Activated T-cell treated with anti-CD3 and anti-CD28 coated beads, Interleukin-2, amount 50 U/mL, for 4 hours (primary cell): ENCODE data around the gene HPX. TPM values are rescaled to one million over a fixed set of nuclear protein-coding genes. Genes with fewer than 3 reads are reported as not detected.
A peak's percentile ranks its signal among the peaks of the same experiment; 100 is the strongest.

Experiments used
- ATAC-seq, 2 donors: fragments of 200-7000 bp; cut with Tn5 transposase; one replicate each; pipeline ENCODE4 v1.10.0; 2021
- DNase-seq: peaks from one replicate; pipeline ENCODE4 v3.0.0-alpha.2; 2020
- H3K27me3 Mint-ChIP-seq: one replicate; pipeline ENCODE4 v1.8.0; 2021; ENCODE audit warnings: low read depth, mixed read lengths
- H3K36me3 Mint-ChIP-seq: one replicate; pipeline ENCODE4 v1.8.0; 2022; ENCODE audit warnings: mixed read lengths; ENCODE audit not compliant: insufficient read depth
- H3K4me1 Mint-ChIP-seq: one replicate; pipeline ENCODE4 v1.8.0; 2021; ENCODE audit warnings: low read depth, mixed read lengths
- H3K4me3 Mint-ChIP-seq: one replicate; pipeline ENCODE4 v1.8.0; 2021; ENCODE audit warnings: mild to moderate bottlenecking, moderate library complexity, mixed read lengths
- H3K9me3 Mint-ChIP-seq: one replicate; pipeline ENCODE4 v1.8.0; 2021; ENCODE audit warnings: mixed read lengths
- total RNA-seq, 3 donors: library from RNA; stranded (reverse); gene quantifications; one replicate each; pipeline ENCODE4 v1.2.1, GENCODE V29; 2021

The HPX gene
- total RNA-seq, 3 donors from 2014 or later = 0.71 to 2.0 (median 0.96) TPM

GRCh38 chr11:6474806-6475500, 34.2 kb upstream of the HPX start:
- ATAC-seq (no peak), DNase-seq (no peak)
- H3K27me3 Mint-ChIP-seq = no peaks in the 10 kb centered on the region
- no peaks in the 10 kb centered on the region for H3K9me3 Mint-ChIP-seq
- peaks cover 11% of the 10 kb centered on the region for H3K36me3 Mint-ChIP-seq
- peak overlapping the region; percentile 76 for H3K4me3 Mint-ChIP-seq
- peaks cover 30% of the 10 kb centered on the region for H3K4me1 Mint-ChIP-seq

- peaks cover 25% of the 10 kb centered on the region for H3K4me1 Mint-ChIP-seq
- no peaks in the 10 kb centered on the region for H3K9me3 Mint-ChIP-seq
- H3K27me3 Mint-ChIP-seq = no peaks in the 10 kb centered on the region
- H3K36me3 Mint-ChIP-seq = peaks cover 11% of the 10 kb centered on the region
- peak overlapping the region; percentile 76 for H3K4me3 Mint-ChIP-seq
- ATAC-seq (peak in 1 of 2 donors; percentile 2), DNase-seq (no peak)
Measured at GRCh38 chr11:6474413-6474792, 33.6 kb upstream of the HPX start.

GRCh38 chr11:6473451-6474412, 32.9 kb upstream of the HPX start, which contains the start of gene TRIM3:
TRIM3 (minus strand) TSS chr11:6473941; CDS start chr11:6465695, 8,246 bp downstream.
- peak; percentile 71 for DNase-seq
- H3K9me3 Mint-ChIP-seq = no peaks in the 10 kb centered on the region
- peaks cover 11% of the 10 kb centered on the region for H3K36me3 Mint-ChIP-seq
- H3K4me3 Mint-ChIP-seq = peak within 1 kb of the TSS; percentile 83
- H3K27me3 Mint-ChIP-seq = no peaks in the 10 kb centered on the region
- peaks cover 22% of the 10 kb centered on the region for H3K4me1 Mint-ChIP-seq
- peak; percentile 66 to 69 for ATAC-seq

GRCh38 chr11:6472934-6473333, 32.1 kb upstream of the HPX start:
- Mint-ChIP-seq H3K36me3 (peaks cover 8% of the 10 kb centered on the region), H3K4me3 (peak overlapping the region; percentile 67), H3K9me3 (no peaks in the 10 kb centered on the region), H3K4me1 (peaks cover 22% of the 10 kb centered on the region), H3K27me3 (no peaks in the 10 kb centered on the region)
- DNase-seq (no peak), ATAC-seq (no peak)

GRCh38 chr11:6469599-6469998, 28.8 kb upstream of the HPX start:
- DNase-seq (no peak), ATAC-seq (no peak)
- Mint-ChIP-seq H3K4me3 (no peak overlapping the region), H3K9me3 (no peaks in the 10 kb centered on the region), H3K4me1 (peaks cover 22% of the 10 kb centered on the region), H3K27me3 (no peaks in the 10 kb centered on the region), H3K36me3 (no peaks in the 10 kb centered on the region)

GRCh38 chr11:6468712-6469495, 28.1 kb upstream of the HPX start:
- Mint-ChIP-seq H3K4me3 (no peak overlapping the region), H3K9me3 (no peaks in the 10 kb centered on the region), H3K27me3 (no peaks in the 10 kb centered on the region), H3K36me3 (peaks cover 2% of the 10 kb centered on the region), H3K4me1 (peaks cover 16% of the 10 kb centered on the region)
- ATAC-seq (no peak), DNase-seq (no peak)

- no peaks in the 10 kb centered on the region for H3K9me3 Mint-ChIP-seq
- no peaks in the 10 kb centered on the region for H3K27me3 Mint-ChIP-seq
- no peak overlapping the region for H3K4me3 Mint-ChIP-seq
- DNase-seq (no peak), ATAC-seq (no peak)
- H3K4me1 Mint-ChIP-seq = no peaks in the 10 kb centered on the region
- peaks cover 25% of the 10 kb centered on the region for H3K36me3 Mint-ChIP-seq
Measured at GRCh38 chr11:6459099-6459450, 18.3 kb upstream of the HPX start.

- peaks cover 21% of the 10 kb centered on the region for H3K36me3 Mint-ChIP-seq
Measured at GRCh38 chr11:6458352-6459098, 17.7 kb upstream of the HPX start.

GRCh38 chr11:6457581-6458320, 17.0 kb upstream of the HPX start:
- Mint-ChIP-seq H3K4me3 (no peak overlapping the region), H3K27me3 (no peaks in the 10 kb centered on the region), H3K4me1 (no peaks in the 10 kb centered on the region), H3K9me3 (no peaks in the 10 kb centered on the region), H3K36me3 (peaks cover 18% of the 10 kb centered on the region)
- DNase-seq (no peak), ATAC-seq (no peak)

More at GRCh38 chr11:6458352-6459098, 17.7 kb upstream of the HPX start:
- Mint-ChIP-seq H3K9me3 (no peaks in the 10 kb centered on the region), H3K4me1 (no peaks in the 10 kb centered on the region), H3K4me3 (no peak overlapping the region), H3K27me3 (no peaks in the 10 kb centered on the region)
- DNase-seq (no peak), ATAC-seq (no peak)

- Mint-ChIP-seq H3K9me3 (no peaks in the 10 kb centered on the region), H3K36me3 (peaks cover 18% of the 10 kb centered on the region), H3K4me3 (no peak overlapping the region), H3K4me1 (no peaks in the 10 kb centered on the region), H3K27me3 (no peaks in the 10 kb centered on the region)
- ATAC-seq (no peak), DNase-seq (no peak)
Measured at GRCh38 chr11:6456361-6457073, 15.7 kb upstream of the HPX start.

GRCh38 chr11:6455070-6455469, 14.3 kb upstream of the HPX start:
- Mint-ChIP-seq H3K9me3 (no peaks in the 10 kb centered on the region), H3K27me3 (no peaks in the 10 kb centered on the region), H3K4me3 (no peak overlapping the region), H3K36me3 (peaks cover 14% of the 10 kb centered on the region), H3K4me1 (no peaks in the 10 kb centered on the region)
- no peak for DNase-seq
- no peak for ATAC-seq

- no peaks in the 10 kb centered on the region for H3K4me1 Mint-ChIP-seq
- DNase-seq (no peak), ATAC-seq (no peak)
- no peaks in the 10 kb centered on the region for H3K9me3 Mint-ChIP-seq
- H3K27me3 Mint-ChIP-seq = no peaks in the 10 kb centered on the region
- peaks cover 14% of the 10 kb centered on the region for H3K36me3 Mint-ChIP-seq
- no peak overlapping the region for H3K4me3 Mint-ChIP-seq
Measured at GRCh38 chr11:6453152-6453551, 12.4 kb upstream of the HPX start.

GRCh38 chr11:6452219-6452618, 11.4 kb upstream of the HPX start:
- DNase-seq (no peak), ATAC-seq (no peak)
- H3K36me3 Mint-ChIP-seq = peaks cover 14% of the 10 kb centered on the region
- no peaks in the 10 kb centered on the region for H3K27me3 Mint-ChIP-seq
- no peaks in the 10 kb centered on the region for H3K4me1 Mint-ChIP-seq
- H3K9me3 Mint-ChIP-seq = no peaks in the 10 kb centered on the region
- H3K4me3 Mint-ChIP-seq = no peak overlapping the region
